Posterior vena cava (tissue), 2 donors: ENCODE data around the gene LYPLA2. TPM values are rescaled to one million over a fixed set of nuclear protein-coding genes. Genes with fewer than 3 reads are reported as not detected.
"Not testable (repeated sequence)": the region's sequence is repeated elsewhere in the genome, so short reads cannot be mapped to it uniquely, and the experiment has no call there.

Source experiments
- DNase-seq: peaks from one replicate; pipeline ENCODE4 v3.0.0-alpha.2; 2020; ENCODE audit warnings: low spot score
- intact Hi-C, 2 donors: fragments of 100-400 bp; cut with DNase I; formaldehyde crosslinking; loops; one replicate each; pipeline versions ENCODE4 v1.14.1 to v1.14.2; 2022 to 2023
- total RNA-seq, 2 donors: library from RNA; stranded (reverse); fragmentation: NEBNext Ultra II Directional; extraction: Animal tissue kit (Norgen Biotek cat#: 25700); gene quantifications; one replicate each; pipeline ENCODE4 v1.2.1, GENCODE V29; 2021
- donor health status: DM: yes; HTN: yes; CAD: no.
- donor health status: DM: yes; HTN: yes; CAD: no.

LYPLA2 gene
- total RNA-seq, 2 donors from 2014 or later: 21.1 to 21.8 TPM

GRCh38 chr1:23774174-23774880, 16.6 kb upstream of the LYPLA2 start:
- intact Hi-C loops: loop anchor here in 1 of 2 donors (5.0 kb wide), 1 partner anchor 88 kb away; no protein-coding TSS in a partner anchor
- DNase-seq: no peak

- intact Hi-C loops: no loop called here
- DNase-seq: no peak
These were observed 14.7 kb upstream of the LYPLA2 start for GRCh38 chr1:23776217-23776616.

- intact Hi-C loops: no loop called here
- peak; percentile 92 for DNase-seq
These were observed 12.7 kb upstream of the LYPLA2 start, which contains the start of gene PITHD1 for GRCh38 chr1:23777979-23778814. TSS of gene PITHD1 (plus strand) at chr1:23778418. CDS start at chr1:23778516, 98 bp downstream.

GRCh38 chr1:23779826-23780371, 11.0 kb upstream of the LYPLA2 start:
- intact Hi-C loops: no loop called here
- no peak for DNase-seq

GRCh38 chr1:23783141-23783540, 7.8 kb upstream of the LYPLA2 start:
- DNase-seq, intact Hi-C loops: not testable (repeated sequence)

- DNase-seq: no peak
- intact Hi-C loops: no loop called here
These were observed 6.1 kb upstream of the LYPLA2 start for GRCh38 chr1:23784846-23785245.

- DNase-seq: no peak
- intact Hi-C loops: no loop called here
These were observed 3.2 kb upstream of the LYPLA2 start for GRCh38 chr1:23787701-23788100.

GRCh38 chr1:23788695-23789094, 2.2 kb upstream of the LYPLA2 start:
- intact Hi-C loops: no loop called here
- peak; percentile 10 for DNase-seq

- intact Hi-C loops: no loop called here
- DNase-seq: peak; percentile 78
These were observed 637 bp downstream of the LYPLA2 start for GRCh38 chr1:23791516-23792047.

GRCh38 chr1:23792151-23792945, 1.4 kb downstream of the LYPLA2 start:
- peak; percentile 78 for DNase-seq
- intact Hi-C loops: no loop called here

- intact Hi-C loops: no loop called here
These were observed 2.3 kb downstream of the LYPLA2 start for GRCh38 chr1:23793018-23793781.

GRCh38 chr1:23793861-23794731, 3.2 kb downstream of the LYPLA2 start:
- peak; percentile 76 for DNase-seq

More at GRCh38 chr1:23793018-23793781, 2.3 kb downstream of the LYPLA2 start:
- peak; percentile 78 for DNase-seq

GRCh38 chr1:23794732-23795182, 3.8 kb downstream of the LYPLA2 start:
- intact Hi-C loops: not testable (repeated sequence)
- DNase-seq: peak; percentile 76

More at GRCh38 chr1:23793861-23794731, 3.2 kb downstream of the LYPLA2 start:
- intact Hi-C loops: no loop called here

GRCh38 chr1:23795676-23796465, 4.9 kb downstream of the LYPLA2 start:
- intact Hi-C loops: no loop called here
- peak; percentile 58 for DNase-seq

GRCh38 chr1:23796466-23797271, 5.7 kb downstream of the LYPLA2 start:
- intact Hi-C loops: no loop called here
- DNase-seq: peak; percentile 60
